ENCODE data around the gene HNF4A.
"Not testable (repeated sequence)": the region's sequence is repeated elsewhere in the genome, so short reads cannot be mapped to it uniquely, and the experiment has no call there.

The HNF4A gene

DNA sequence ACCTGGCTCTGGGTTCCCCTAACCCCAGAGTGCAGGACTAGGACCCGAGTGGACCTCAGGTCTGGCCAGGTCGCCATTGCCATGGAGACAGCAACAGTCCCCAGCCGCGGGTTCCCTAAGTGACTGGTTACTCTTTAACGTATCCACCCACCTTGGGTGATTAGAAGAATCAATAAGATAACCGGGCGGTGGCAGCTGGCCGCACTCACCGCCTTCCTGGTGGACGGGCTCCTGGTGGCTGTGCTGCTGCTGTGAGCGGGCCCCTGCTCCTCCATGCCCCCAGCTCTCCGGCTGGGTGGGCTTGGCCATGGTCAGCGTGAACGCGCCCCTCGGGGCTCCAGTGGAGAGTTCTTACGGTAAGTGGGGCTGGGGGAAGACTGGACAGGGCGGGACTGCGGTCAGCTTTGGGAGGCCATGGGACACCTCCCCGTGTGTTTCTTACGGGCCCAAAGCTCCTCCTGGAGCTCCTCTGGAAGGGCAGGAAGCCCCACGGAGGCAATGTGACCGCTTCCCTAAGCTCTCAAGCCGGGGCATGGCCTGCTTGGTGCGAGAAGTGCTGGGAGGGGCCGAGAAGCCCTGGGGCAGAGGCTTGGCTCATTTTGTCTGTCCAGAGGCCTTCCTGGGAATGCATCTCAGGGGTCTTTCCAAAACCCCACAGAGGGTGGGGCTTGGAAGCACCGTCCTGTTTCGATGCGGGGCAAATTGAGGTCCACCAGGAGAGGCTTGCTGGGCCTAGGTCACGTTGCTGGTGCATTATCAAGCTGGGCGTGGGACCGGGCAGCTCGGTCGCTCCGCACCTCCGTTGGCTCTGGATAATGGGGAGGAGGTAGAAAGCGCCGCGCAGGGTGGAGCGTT is at the start of gene HNF4A:
HNF4A (plus strand) TSS at position 202 of the 855 bp plus-strand sequence; CDS start at position 308, 106 bp downstream.
- no peak for DNase-seq (ENCODE audit: low spot score)

DNA sequence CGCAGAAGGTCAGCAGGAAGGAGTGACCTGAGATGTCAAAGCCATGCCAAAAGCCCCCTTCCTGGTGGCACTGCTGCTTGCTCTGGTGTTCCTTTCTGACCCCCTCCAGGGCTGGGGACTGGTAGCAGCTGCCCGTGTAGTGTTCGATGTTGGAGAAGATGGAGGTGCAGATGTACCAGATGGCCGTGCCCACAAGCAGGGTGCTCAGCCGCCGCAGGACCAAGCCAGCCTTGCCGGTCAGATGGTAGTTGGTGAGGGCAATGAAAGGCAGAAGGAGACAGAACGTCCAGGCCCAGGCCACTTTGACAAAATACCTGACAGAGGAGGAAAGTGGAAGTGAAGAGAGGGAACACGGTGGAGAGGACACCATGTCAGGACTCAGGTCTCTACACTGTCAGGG is 48.6 kb upstream of the HNF4A start:
- DNase-seq (ENCODE audit: low spot score) = no peak

GRCh38 chr20:44309763-44310663 is 45.5 kb upstream of the HNF4A start:
- peak; percentile 18 for DNase-seq (ENCODE audit: low spot score)

DNA sequence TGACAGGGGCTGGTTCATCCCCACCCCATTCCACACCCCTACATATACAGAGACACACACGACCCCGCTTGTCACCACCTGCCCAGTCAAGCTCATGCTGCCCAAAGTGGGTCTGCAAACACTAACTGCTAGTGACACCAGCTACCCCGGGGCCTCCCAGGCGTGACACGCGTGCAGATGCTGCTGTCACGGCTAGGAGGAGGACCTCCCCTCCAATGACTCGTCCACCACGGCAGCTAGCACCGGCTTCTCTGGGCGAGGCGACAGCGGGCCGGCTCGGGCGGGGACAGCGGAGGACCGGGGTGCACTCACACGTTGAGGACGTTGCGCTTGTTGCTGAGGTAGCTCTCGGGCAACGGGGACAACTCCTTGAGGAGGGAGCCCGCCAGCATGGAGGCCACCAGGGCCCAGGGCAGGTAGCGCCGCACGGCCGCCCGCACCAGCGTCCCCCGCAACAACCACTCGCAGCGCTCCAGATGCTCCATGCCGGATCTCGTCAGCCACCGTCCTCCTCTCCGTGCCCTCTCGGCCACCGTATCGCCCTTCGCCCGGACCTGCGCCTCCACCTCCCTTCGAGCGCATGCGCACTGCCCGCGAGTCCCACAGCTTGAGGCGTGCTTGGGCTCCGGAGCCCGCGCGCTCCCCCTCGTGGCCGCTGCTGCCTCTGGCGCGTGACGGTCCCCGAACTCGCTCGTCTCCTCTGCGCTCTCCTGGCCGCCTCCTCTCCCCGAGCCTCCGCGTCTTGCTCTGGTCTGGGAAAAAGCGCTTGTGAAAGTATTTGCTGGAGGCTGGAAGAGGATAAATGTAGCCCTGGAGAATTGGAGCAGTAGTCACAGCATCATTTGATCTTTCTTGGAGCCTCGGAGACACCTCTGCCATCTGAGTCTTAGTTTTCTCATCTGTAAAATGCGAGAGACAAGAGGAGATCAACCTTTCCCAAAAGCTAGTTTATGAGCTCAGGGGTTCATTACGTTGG is 44.5 kb upstream of the HNF4A start, which contains the start of gene FITM2:
FITM2 (minus strand) TSS at position 539 of the 976 bp plus-strand sequence; CDS start at position 485, 54 bp downstream.
- DNase-seq (ENCODE audit: low spot score) = peak; percentile 99

GRCh38 chr20:44314870-44315269 is 40.6 kb upstream of the HNF4A start:
- DNase-seq (ENCODE audit: low spot score) = no peak

GRCh38 chr20:44319839-44320422 is 35.6 kb upstream of the HNF4A start:
- DNase-seq (ENCODE audit: low spot score) = no peak

DNA sequence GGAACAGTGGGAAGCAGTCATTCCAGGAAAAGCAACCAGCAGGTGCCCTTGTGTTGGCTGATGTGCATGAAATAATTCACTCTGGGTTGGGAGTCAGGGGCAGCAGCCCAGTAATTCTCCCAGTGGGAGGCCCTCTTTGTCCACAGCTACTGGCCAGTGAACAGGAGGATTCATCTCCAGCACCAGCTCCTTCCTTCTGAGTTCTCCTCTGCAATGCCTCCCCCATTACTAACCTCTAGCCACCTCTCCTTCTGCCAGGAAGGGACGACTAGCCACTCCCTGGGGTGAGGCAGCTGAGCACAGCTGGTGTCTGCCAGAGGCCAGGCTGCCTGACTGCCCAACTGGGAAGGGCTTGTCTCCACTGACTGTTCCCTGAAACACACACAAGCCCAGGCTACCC is 31.2 kb upstream of the HNF4A start:
- DNase-seq (ENCODE audit: low spot score) = peak; percentile 60

DNA sequence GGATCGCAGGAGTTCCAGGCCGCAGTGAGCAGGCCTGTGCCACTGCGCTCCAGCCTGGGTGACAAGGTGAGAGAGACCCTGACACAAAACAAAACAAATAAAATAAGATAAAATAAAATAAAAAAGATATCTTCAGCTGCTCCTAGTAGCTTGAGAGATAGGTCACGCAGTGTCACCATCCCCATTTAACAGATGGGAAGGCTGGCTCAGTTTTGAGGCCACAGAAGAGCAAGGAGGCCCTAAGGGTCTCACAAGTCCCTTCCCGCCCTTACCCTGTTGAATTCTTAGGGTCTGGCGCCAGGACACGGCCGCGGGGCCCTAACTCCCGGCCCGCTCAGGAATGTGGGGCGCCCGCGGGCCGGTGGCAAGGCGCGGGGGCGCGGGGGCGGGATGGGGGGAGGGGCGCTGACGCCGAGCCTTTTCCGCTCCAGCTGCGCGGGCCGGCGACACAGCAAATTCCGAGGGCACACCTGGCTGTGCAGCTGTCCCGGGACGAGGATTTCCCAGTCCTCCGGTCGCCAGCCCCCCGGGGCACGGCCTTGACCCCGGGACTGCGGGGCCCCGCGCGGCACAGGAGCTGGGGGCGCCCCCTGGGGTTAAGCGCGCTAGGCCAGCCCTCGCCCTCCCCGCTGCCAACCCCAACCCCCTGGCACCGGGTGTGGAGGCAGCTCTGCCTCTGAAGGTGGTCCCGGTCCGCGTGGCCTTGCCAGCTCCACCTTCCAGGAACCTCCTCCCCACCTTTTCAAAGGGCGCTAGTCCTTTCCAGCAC is 28.9 kb upstream of the HNF4A start:
- DNase-seq (ENCODE audit: low spot score) = peak; percentile 74

DNA sequence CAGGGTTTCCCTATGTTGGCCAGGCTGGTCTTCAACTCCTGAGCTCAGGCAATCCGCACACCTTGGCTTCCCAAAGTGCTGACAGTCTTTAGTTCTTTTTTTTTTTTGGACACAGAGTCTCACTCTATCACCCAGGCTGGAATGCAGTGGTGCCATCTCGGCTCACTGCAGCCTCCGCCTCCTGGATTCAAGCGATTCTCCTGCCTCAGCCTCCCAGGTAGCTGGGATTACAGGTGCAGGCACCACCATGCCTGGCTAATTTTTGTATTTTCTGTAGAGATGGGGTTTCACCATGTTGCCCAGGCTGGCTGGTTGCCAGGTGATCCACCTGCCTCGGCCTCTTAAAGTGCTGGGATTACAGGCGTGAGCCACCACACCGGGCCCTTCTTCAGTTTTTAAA is 27.8 kb upstream of the HNF4A start:
- not testable (repeated sequence) for DNase-seq (ENCODE audit: low spot score)

GRCh38 chr20:44328428-44328827 is 27.1 kb upstream of the HNF4A start:
- no peak for DNase-seq (ENCODE audit: low spot score)

GRCh38 chr20:44331201-44331600 is 24.3 kb upstream of the HNF4A start:
- DNase-seq (ENCODE audit: low spot score) = no peak

GRCh38 chr20:44334306-44334705 is 21.2 kb upstream of the HNF4A start:
- DNase-seq (ENCODE audit: low spot score) = no peak

GRCh38 chr20:44334709-44335108 is 20.8 kb upstream of the HNF4A start:
- no peak for DNase-seq (ENCODE audit: low spot score)

GRCh38 chr20:44335675-44336074 is 19.8 kb upstream of the HNF4A start:
- DNase-seq (ENCODE audit: low spot score) = no peak

- peak; percentile 78 for DNase-seq (ENCODE audit: low spot score)
These were observed 19.4 kb upstream of the HNF4A start for GRCh38 chr20:44336086-44336485.

- DNase-seq (ENCODE audit: low spot score) = no peak
These were observed 18.6 kb upstream of the HNF4A start, which contains the start of gene R3HDML for GRCh38 chr20:44336725-44337380. TSS of gene R3HDML (plus strand) at chr20:44337043. CDS start at chr20:44337158, 115 bp downstream.

GRCh38 chr20:44342248-44342647 is 13.3 kb upstream of the HNF4A start:
- DNase-seq (ENCODE audit: low spot score) = no peak

- DNase-seq (ENCODE audit: low spot score) = no peak
These were observed 12.3 kb upstream of the HNF4A start for GRCh38 chr20:44343162-44343675.

DNA sequence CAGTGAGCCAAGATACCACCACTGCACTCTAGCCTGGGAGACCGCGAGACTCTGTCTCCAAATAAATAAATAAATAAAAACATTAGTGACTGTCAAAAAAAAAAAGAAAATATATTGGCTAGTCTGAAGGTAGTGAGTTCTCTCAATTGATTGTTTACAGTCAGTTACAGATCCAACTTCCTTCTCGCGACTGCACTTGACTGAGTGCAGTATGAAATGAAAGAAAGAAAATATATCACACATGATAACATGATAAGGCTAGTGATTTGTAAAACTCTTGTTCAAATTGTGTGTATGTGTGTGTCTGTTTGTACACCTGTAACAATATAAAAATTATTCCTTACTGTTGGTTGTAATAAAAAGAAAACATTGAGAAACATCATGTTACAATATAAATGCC is 10.8 kb upstream of the HNF4A start:
- no peak for DNase-seq (ENCODE audit: low spot score)

Measured in iPS-NIHi11 (cell line).